Activated T-helper 1 cell treated with anti-CD3 and anti-CD28 coated beads, Interleukin-12 subunit alpha, Interleukin-12 subunit beta, Interleukin-2, Interleukin-4 antibody, amounts not matched to agents 30 ng/mL and 10 ng/mL and 1 ng/mL, durations not matched to agents 14 hours and 24 hours and 36 hours (primary cell): ENCODE data around the gene FAAP24. TPM values are rescaled to one million over a fixed set of nuclear protein-coding genes. Genes with fewer than 3 reads are reported as not detected.
"Not testable (repeated sequence)": the region's sequence is repeated elsewhere in the genome, so short reads cannot be mapped to it uniquely, and the experiment has no call there.

ENCODE experiments used
- DNase-seq: peaks from one replicate; pipeline ENCODE4 v3.0.0; 2021; ENCODE audit warnings: low spot score
- H3K27ac Mint-ChIP-seq: one replicate; pipeline ENCODE4 v1.8.0; 2021; ENCODE audit warnings: mild to moderate bottlenecking, mixed read lengths
- H3K27me3 Mint-ChIP-seq: one replicate; pipeline ENCODE4 v1.8.0; 2022; ENCODE audit warnings: mild to moderate bottlenecking, moderate library complexity, mixed read lengths; ENCODE audit not compliant: insufficient read depth
- H3K36me3 Mint-ChIP-seq: one replicate; pipeline ENCODE4 v1.8.0; 2021; ENCODE audit warnings: low read depth, mixed read lengths
- H3K4me1 Mint-ChIP-seq: one replicate; pipeline ENCODE4 v1.8.0; 2021; ENCODE audit warnings: low read depth, mixed read lengths
- H3K4me3 Mint-ChIP-seq: one replicate; pipeline ENCODE4 v1.8.0; 2021; ENCODE audit warnings: mild to moderate bottlenecking, moderate library complexity, mixed read lengths
- H3K9me3 Mint-ChIP-seq: one replicate; pipeline ENCODE4 v1.8.0; 2021; ENCODE audit warnings: mixed read lengths
- intact Hi-C: fragments of 100-400 bp; cut with micrococcal nuclease; formaldehyde crosslinking; loops from one replicate; pipeline ENCODE4 v1.15.1; 2024
- total RNA-seq: library from RNA; stranded (reverse); gene quantifications from 2 replicates; pipeline ENCODE4 v1.2.3, GENCODE V29; 2022

FAAP24 gene
- total RNA-seq, 1 donor from 2014 or later = 11.2 TPM

GRCh38 chr19:33003424-33004024 lies 31.5 kb downstream of the FAAP24 start:
- H3K4me3 Mint-ChIP-seq, intact Hi-C loops, H3K27ac Mint-ChIP-seq, H3K27me3 Mint-ChIP-seq, H3K36me3 Mint-ChIP-seq, H3K4me1 Mint-ChIP-seq, H3K9me3 Mint-ChIP-seq, DNase-seq: not testable (repeated sequence)

DNA sequence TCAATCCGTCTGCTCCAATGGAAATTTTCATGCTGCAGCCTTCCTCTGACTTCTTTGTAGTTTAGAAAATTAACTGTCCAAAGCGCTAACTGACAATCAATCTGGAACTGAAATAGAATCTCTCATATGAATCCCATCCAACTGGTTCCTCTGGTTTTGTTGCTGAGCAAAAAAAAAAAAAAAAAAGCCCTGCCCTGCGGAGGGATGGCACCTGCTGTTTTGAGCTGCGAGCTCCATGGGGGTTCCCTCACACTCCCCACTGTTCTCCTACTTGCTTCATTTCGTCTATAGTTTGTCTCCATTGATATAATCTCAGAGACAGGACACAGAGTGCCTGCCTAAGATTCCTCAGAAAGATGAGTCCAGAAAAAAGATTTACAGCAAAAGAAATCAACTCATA lies 33.4 kb downstream of the FAAP24 start:
- Mint-ChIP-seq H3K9me3 (no peaks in the 10 kb centered on the region), H3K27me3 (no peaks in the 10 kb centered on the region), H3K4me1 (peaks cover 4% of the 10 kb centered on the region), H3K27ac (no peak overlapping the region), H3K36me3 (peaks cover 3% of the 10 kb centered on the region), H3K4me3 (no peak overlapping the region)
- DNase-seq = no peak
- intact Hi-C loops = no loop called here

DNA sequence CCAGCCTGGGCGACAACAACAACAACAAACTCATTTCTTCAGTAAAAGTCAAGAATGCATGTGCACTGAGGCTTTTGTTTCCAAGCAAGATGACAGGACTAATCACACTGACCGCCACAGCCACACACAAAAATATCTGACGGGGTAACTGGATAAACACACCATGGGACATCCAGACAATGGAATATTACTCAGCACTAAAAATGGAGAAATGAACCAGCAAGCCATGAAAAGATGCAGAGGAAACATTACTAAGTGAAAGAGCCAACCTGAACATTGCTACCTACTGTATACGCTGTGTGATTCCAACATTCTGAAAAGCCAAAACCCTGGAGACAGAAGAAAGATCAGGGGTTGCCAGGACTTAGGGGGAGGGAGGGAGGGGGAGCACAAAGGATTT lies 36.7 kb downstream of the FAAP24 start:
- no peak for DNase-seq
- no peaks in the 10 kb centered on the region for H3K27me3 Mint-ChIP-seq
- no peak overlapping the region for H3K27ac Mint-ChIP-seq
- intact Hi-C loops = no loop called here
- no peaks in the 10 kb centered on the region for H3K4me1 Mint-ChIP-seq
- no peaks in the 10 kb centered on the region for H3K36me3 Mint-ChIP-seq
- no peaks in the 10 kb centered on the region for H3K9me3 Mint-ChIP-seq
- no peak overlapping the region for H3K4me3 Mint-ChIP-seq

GRCh38 chr19:33010891-33011290 lies 38.8 kb downstream of the FAAP24 start:
- H3K9me3 Mint-ChIP-seq, H3K27ac Mint-ChIP-seq, H3K4me3 Mint-ChIP-seq, H3K27me3 Mint-ChIP-seq, H3K4me1 Mint-ChIP-seq, DNase-seq, H3K36me3 Mint-ChIP-seq, intact Hi-C loops: not testable (repeated sequence)

GRCh38 chr19:33022472-33023116 lies 50.6 kb downstream of the FAAP24 start:
- Mint-ChIP-seq H3K4me3 (no peak overlapping the region), H3K9me3 (no peaks in the 10 kb centered on the region)
- intact Hi-C loops = no loop called here

DNA sequence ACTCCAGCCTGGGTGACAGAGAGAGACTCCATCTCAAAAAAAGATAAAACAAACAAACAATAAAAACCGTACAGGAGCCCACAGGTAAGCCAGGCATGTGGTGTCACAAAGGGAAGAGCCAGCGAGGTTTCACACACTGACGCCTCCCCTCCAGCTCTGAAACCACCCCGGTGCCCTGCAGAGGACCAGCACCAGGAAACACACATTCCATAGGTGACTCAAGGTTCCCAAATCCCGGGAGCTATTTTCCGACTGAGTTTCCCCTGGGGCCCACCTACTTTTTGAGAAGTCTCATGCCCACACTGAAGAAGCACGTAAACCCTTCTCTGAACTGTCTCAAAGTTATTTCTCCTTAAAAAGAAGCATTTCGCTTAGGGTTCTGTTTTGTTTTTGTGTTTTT lies 52.4 kb downstream of the FAAP24 start:
- Mint-ChIP-seq H3K4me1 (no peaks in the 10 kb centered on the region), H3K36me3 (no peaks in the 10 kb centered on the region), H3K27ac (no peak overlapping the region), H3K27me3 (no peaks in the 10 kb centered on the region), H3K4me3 (no peak overlapping the region), H3K9me3 (peaks cover 4% of the 10 kb centered on the region)
- intact Hi-C loops = no loop called here
- no peak for DNase-seq

More at GRCh38 chr19:33022472-33023116, 50.6 kb downstream of the FAAP24 start:
- no peak for DNase-seq
- Mint-ChIP-seq H3K36me3 (no peaks in the 10 kb centered on the region), H3K27ac (no peak overlapping the region), H3K4me1 (no peaks in the 10 kb centered on the region), H3K27me3 (no peaks in the 10 kb centered on the region)

DNA sequence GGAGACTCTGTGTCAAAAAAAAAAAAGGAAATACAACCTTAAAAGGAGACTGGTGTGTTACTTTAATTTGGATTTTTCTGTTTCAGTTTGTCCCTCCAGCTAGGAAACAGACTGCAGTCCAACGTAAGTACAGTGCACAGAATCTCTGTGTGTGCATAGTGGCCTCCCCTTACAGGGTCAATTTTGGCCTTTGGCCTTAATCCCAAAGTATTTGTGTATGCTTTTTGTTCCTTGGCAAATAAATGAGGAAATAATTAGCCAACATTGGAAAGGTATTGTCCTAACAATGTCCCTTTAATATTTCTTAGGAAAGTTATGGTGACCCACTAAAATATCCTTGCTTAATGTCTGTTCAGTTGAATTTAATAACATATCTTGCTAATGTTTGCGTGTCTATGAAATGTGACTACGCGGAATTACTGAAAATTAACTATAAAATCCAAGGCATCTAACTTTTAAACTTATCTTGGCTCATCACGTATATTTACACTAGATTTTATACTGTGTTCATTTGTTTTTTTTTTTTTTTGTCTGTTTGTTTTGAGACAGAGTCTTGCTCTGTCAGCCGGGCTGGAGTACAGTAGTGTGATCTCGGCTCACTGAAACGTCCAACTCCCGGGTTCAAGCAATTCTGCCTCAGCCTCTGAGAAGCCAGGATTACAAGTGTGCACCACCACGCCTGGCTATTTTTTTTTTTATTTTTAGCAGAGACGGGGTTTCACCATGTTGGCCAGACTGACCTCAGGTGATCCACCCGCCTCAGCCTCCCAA lies 53.6 kb downstream of the FAAP24 start:
- H3K4me1 Mint-ChIP-seq, DNase-seq, intact Hi-C loops, H3K4me3 Mint-ChIP-seq, H3K36me3 Mint-ChIP-seq, H3K27ac Mint-ChIP-seq, H3K27me3 Mint-ChIP-seq, H3K9me3 Mint-ChIP-seq: not testable (repeated sequence)

GRCh38 chr19:33026602-33027001 lies 54.6 kb downstream of the FAAP24 start:
- intact Hi-C loops, H3K4me1 Mint-ChIP-seq, DNase-seq, H3K36me3 Mint-ChIP-seq, H3K4me3 Mint-ChIP-seq, H3K27me3 Mint-ChIP-seq, H3K27ac Mint-ChIP-seq, H3K9me3 Mint-ChIP-seq: not testable (repeated sequence)

Other genes with a start within 250 kb of the FAAP24 start
- gene SLC7A9, start 102.5 kb upstream of the FAAP24 start, total RNA-seq = 0.18 and 0.49 TPM in 2 replicates
- gene CEP89, start 284 bp upstream of the FAAP24 start, total RNA-seq = 15.5 and 17.2 TPM in 2 replicates
- gene RHPN2, start 92.6 kb downstream of the FAAP24 start, total RNA-seq = 2.5 and 2.6 TPM in 2 replicates
- 11.1 and 13.5 TPM in 2 replicates for gene GPATCH1, start 108.9 kb downstream of the FAAP24 start, total RNA-seq
- not detected in 2 replicates for gene WDR88, start 159.9 kb downstream of the FAAP24 start, total RNA-seq
- 0.13 and 0.29 TPM in 2 replicates for gene LRP3, start 222.1 kb downstream of the FAAP24 start, total RNA-seq